Vagina (tissue), 2 donors: Measurements from ENCODE around the gene MAP1B.

Source experiments
- CTCF ChIP-seq, 3 experiments: fragments of 450-650 bp in 2 of 3; fragments of 200-600 bp in 1 of 3; sonication (generic) in 1 of 3; IDR thresholded peaks; one replicate each; pipeline ENCODE4 v1.5.1; 2017 to 2019; ENCODE audit warnings: antibody characterized with exemption in 3 of 3, mild to moderate bottlenecking in 2 of 3, moderate library complexity in 2 of 3
- POLR2A ChIP-seq, 2 donors: fragments of 450-650 bp; IDR thresholded peaks; one replicate each; pipeline ENCODE4 v1.6.1; 2017; ENCODE audit warnings: antibody characterized with exemption in 2 of 2, mild to moderate bottlenecking in 2 of 2, moderate library complexity in 2 of 2

DNA sequence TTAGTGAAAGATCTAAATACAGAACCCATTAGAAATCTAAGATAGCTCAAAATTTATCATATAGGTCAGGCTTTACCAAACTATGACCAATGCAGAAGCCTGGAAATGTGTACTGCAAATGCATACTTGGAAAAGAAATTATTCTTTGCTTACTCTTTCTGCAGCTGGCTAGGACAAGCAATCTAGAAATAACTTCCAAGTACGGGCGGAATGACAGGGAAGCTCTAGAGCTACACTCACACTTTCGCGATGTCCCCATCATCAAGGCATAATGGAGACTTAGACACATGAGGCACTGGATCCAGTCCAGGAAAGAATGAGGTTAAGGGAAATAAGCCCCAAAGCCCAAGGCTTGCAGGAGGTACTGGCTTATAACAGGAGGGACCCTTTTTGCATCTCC lies 22.4 kb upstream of the MAP1B start:
- no peak for TF ChIP-seq CTCF (IDR thresholded peaks at IDR 0.05)
- TF ChIP-seq POLR2A (IDR thresholded peaks at IDR 0.05) = no peak
